BLaER1 (cell line): Measurements from ENCODE around the gene DISC1.

Experiments
- H3K27ac ChIP-seq: shearing (Covaris generic); formaldehyde crosslinking; 2 replicates; pipeline ENCODE4 v1.8.1; 2022
- H3K27me3 ChIP-seq: shearing (Covaris generic); formaldehyde crosslinking; 2 replicates; pipeline ENCODE4 v1.8.1; 2022
- H3K36me3 ChIP-seq: shearing (Covaris generic); formaldehyde crosslinking; 2 replicates; pipeline ENCODE4 v1.8.1; 2022
- H3K4me1 ChIP-seq: shearing (Covaris generic); formaldehyde crosslinking; 2 replicates; pipeline ENCODE4 v1.8.1; 2022
- H3K4me2 ChIP-seq: shearing (Covaris generic); formaldehyde crosslinking; 2 replicates; pipeline ENCODE4 v1.8.1; 2022
- H3K4me3 ChIP-seq: shearing (Covaris generic); formaldehyde crosslinking; 2 replicates; pipeline ENCODE4 v1.8.1; 2022
- H3K9ac ChIP-seq: shearing (Covaris generic); formaldehyde crosslinking; 2 replicates; pipeline ENCODE4 v1.8.1; 2022
- H3K9me3 ChIP-seq: shearing (Covaris generic); formaldehyde crosslinking; 2 replicates; pipeline ENCODE4 v1.8.1; 2022
- H4K20me1 ChIP-seq: shearing (Covaris generic); formaldehyde crosslinking; 2 replicates; pipeline ENCODE4 v1.8.1; 2022
- Cebpa-rat ChIP-seq: shearing (Covaris generic); IDR thresholded peaks from 2 replicates; pipeline ENCODE4 v1.8.1; 2022

Gene DISC1

GRCh38 chr1:231931846-231932454 is 305.4 kb downstream of the DISC1 start:
- Histone ChIP-seq H3K4me3 (no peak overlapping the region), H3K9ac (no peak overlapping the region), H3K4me2 (no peak overlapping the region), H3K27me3 (no peaks in the 10 kb centered on the region), H3K4me1 (peaks cover 12% of the 10 kb centered on the region), H3K36me3 (no peaks in the 10 kb centered on the region), H3K27ac (no peak overlapping the region), H4K20me1 (no peaks in the 10 kb centered on the region), H3K9me3 (peaks cover 9% of the 10 kb centered on the region)
- TF ChIP-seq Cebpa-rat, result no peak

GRCh38 chr1:231933711-231934626 is 307.4 kb downstream of the DISC1 start:
- Histone ChIP-seq H3K27ac (no peak overlapping the region), H3K9ac (no peak overlapping the region), H3K4me3 (no peak overlapping the region), H3K9me3 (peaks cover 9% of the 10 kb centered on the region), H3K4me1 (peaks cover 25% of the 10 kb centered on the region), H3K36me3 (no peaks in the 10 kb centered on the region), H3K27me3 (no peaks in the 10 kb centered on the region), H3K4me2 (no peak overlapping the region), H4K20me1 (no peaks in the 10 kb centered on the region)
- TF ChIP-seq Cebpa-rat, result no peak

DNA sequence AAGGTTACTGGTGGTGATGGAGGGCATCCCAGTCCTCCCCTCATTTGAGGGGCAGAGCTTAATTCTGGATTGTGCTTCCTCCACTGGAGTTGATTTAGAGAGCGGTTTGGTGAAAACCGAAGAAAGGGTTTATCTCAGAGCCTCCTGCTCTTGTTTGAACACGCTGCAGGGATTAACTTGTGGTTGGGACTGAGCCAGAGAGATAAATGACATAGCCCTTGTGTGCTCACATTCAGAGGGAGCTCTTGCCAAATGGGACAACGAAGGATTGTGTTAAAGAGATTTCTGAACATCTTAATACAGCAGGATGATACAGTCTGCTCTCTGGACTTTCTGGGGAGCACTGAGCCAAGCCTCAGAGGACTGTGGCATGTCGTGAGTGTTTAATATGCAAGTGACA is 308.2 kb downstream of the DISC1 start:
- Histone ChIP-seq H4K20me1 (no peaks in the 10 kb centered on the region), H3K27ac (no peak overlapping the region), H3K4me3 (no peak overlapping the region), H3K27me3 (no peaks in the 10 kb centered on the region), H3K9ac (no peak overlapping the region), H3K36me3 (no peaks in the 10 kb centered on the region), H3K4me2 (no peak overlapping the region), H3K9me3 (peaks cover 9% of the 10 kb centered on the region), H3K4me1 (peaks cover 25% of the 10 kb centered on the region)
- TF ChIP-seq Cebpa-rat, result no peak

GRCh38 chr1:231935856-231936255 is 309.3 kb downstream of the DISC1 start:
- H3K9ac ChIP-seq, result no peak overlapping the region
- TF ChIP-seq Cebpa-rat, result no peak
- peaks cover 25% of the 10 kb centered on the region for H3K4me1 ChIP-seq
- no peak overlapping the region for H3K27ac ChIP-seq
- no peak overlapping the region for H3K4me2 ChIP-seq
- no peaks in the 10 kb centered on the region for H3K36me3 ChIP-seq
- H4K20me1 ChIP-seq, result no peaks in the 10 kb centered on the region
- peaks cover 9% of the 10 kb centered on the region for H3K9me3 ChIP-seq
- no peaks in the 10 kb centered on the region for H3K27me3 ChIP-seq
- H3K4me3 ChIP-seq, result no peak overlapping the region

DNA sequence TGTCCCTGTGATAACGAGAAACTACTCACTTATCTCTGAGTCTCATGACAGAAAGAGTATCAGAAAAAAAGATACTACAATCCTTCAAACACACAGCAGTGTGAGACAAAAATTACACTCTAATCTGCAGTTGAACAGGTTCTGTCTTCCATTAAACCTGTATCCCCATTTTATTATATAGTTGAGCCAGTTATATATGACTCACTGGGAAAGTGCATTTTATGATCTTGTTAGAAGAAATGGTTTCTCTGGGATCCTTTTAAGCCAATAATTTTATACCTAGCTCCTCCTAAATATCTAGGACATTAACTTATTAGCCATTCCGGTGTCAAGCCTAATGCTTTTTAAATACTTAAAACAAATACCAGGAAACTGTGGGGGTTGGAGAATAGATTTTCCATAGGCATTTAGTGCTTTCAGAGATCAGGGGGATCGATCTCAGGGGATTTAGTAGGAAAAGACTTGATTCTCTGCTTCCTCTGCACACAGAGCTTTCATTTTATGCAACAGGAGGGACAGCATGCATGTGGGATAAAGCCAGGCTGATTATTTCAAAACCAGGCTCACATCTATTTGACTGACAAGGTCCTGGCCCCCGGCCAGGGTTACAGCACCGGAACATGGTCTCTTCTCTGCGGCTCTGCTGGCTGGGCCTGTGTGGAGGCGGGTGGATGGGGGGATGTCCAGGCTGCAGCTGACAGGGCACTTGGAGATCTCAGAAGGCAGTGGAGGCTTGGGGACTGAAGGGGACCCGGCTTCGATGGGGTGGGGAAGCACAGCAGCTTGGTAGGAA is 310.6 kb downstream of the DISC1 start:
- H3K27me3 ChIP-seq, result no peaks in the 10 kb centered on the region
- H4K20me1 ChIP-seq, result no peaks in the 10 kb centered on the region
- H3K27ac ChIP-seq, result no peak overlapping the region
- peak overlapping the region; percentile 5; the same call in 1 of the 2 replicates for H3K9ac ChIP-seq
- no peak overlapping the region for H3K4me3 ChIP-seq
- H3K4me2 ChIP-seq, result peak overlapping the region; percentile 66
- TF ChIP-seq Cebpa-rat, result no peak
- peaks cover 25% of the 10 kb centered on the region for H3K4me1 ChIP-seq
- H3K9me3 ChIP-seq, result peaks cover under 1% of the 10 kb centered on the region; the same call in 1 of the 2 replicates
- no peaks in the 10 kb centered on the region for H3K36me3 ChIP-seq

- Histone ChIP-seq H3K4me3 (no peak overlapping the region), H3K9me3 (no peaks in the 10 kb centered on the region), H3K27ac (no peak overlapping the region), H3K27me3 (no peaks in the 10 kb centered on the region), H3K36me3 (no peaks in the 10 kb centered on the region), H3K9ac (no peak overlapping the region), H3K4me1 (peaks cover 25% of the 10 kb centered on the region), H3K4me2 (peak overlapping the region; percentile 66), H4K20me1 (no peaks in the 10 kb centered on the region)
- no peak for TF ChIP-seq Cebpa-rat
Measured at GRCh38 chr1:231938211-231938610, 311.6 kb downstream of the DISC1 start.

DNA sequence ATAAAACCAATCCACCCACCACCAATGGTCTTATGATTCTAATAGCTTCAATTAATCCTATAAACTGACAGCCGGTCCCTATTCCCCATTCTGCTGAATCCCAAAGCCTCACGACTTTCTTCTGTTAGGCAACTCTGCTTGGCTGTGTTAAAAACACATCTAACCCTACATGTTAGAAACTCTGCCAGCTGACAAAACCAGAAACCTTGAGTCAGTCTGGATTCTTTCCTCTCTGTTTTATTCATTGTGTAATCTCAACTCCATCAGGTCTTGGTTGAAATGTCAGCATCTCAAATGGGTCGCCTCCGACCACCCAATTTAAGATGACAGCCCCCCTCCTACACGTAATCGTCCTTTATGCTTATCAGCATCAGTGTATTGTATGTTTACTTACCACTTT is 312.1 kb downstream of the DISC1 start:
- Histone ChIP-seq H3K9me3 (no peaks in the 10 kb centered on the region), H3K27me3 (no peaks in the 10 kb centered on the region), H3K9ac (no peak overlapping the region), H3K4me2 (no peak overlapping the region), H3K27ac (no peak overlapping the region), H3K4me3 (no peak overlapping the region), H3K36me3 (no peaks in the 10 kb centered on the region), H3K4me1 (peaks cover 25% of the 10 kb centered on the region), H4K20me1 (no peaks in the 10 kb centered on the region)
- TF ChIP-seq Cebpa-rat, result no peak

- TF ChIP-seq Cebpa-rat, result no peak
- no peaks in the 10 kb centered on the region for H4K20me1 ChIP-seq
- no peak overlapping the region for H3K27ac ChIP-seq
Measured at GRCh38 chr1:231939118-231939517, 312.5 kb downstream of the DISC1 start.

GRCh38 chr1:231940116-231940515 is 313.5 kb downstream of the DISC1 start:
- no peak for TF ChIP-seq Cebpa-rat
- Histone ChIP-seq H3K4me1 (peaks cover 25% of the 10 kb centered on the region), H3K36me3 (no peaks in the 10 kb centered on the region; the same call in 1 of the 2 replicates), H3K9ac (no peak overlapping the region), H3K4me2 (no peak overlapping the region), H3K27me3 (no peaks in the 10 kb centered on the region), H3K4me3 (no peak overlapping the region), H3K27ac (no peak overlapping the region), H4K20me1 (no peaks in the 10 kb centered on the region), H3K9me3 (no peaks in the 10 kb centered on the region)

More at GRCh38 chr1:231939118-231939517, 312.5 kb downstream of the DISC1 start:
- H3K4me2 ChIP-seq, result no peak overlapping the region
- no peaks in the 10 kb centered on the region; the same call in 1 of the 2 replicates for H3K36me3 ChIP-seq
- H3K9me3 ChIP-seq, result no peaks in the 10 kb centered on the region
- no peak overlapping the region for H3K4me3 ChIP-seq
- no peak overlapping the region for H3K9ac ChIP-seq
- no peaks in the 10 kb centered on the region for H3K27me3 ChIP-seq
- peaks cover 25% of the 10 kb centered on the region for H3K4me1 ChIP-seq
